Stimulated activated naive CD8-positive, alpha-beta T cell treated with anti-CD3 and anti-CD28 coated beads, Interleukin-15, Interleukin-2, amounts not matched to agents 100 U/mL and 50 U/mL, for 24 hours (primary cell): ENCODE data around the gene RIPPLY2.

Experiments
- ATAC-seq: fragments of 150-1000 bp; cut with Tn5 transposase; one replicate; pipeline ENCODE4 v1.10.0; 2021
- DNase-seq: peaks from one replicate; pipeline ENCODE4 v3.0.0; 2021

RIPPLY2 gene

DNA sequence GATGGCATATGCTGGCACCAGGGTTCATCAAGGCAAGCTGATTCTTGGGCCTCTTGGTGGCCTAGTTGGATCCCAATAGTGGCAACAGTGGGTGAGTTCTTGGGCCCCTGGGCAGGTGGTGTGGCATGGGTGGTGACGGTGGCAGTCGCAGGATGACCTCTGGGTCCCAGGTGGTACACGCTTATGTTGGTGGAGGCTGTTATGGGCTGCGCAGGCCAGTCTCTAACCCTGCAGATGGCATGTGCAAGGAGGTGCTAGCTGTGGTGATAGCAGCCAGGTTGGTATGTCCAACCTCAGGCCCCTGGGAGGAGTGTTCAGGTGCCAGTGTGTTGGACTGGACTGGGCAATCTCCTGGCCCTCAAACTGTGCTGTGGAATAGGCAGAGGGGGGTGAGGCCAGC is 52.5 kb downstream of the RIPPLY2 start:
- ATAC-seq, result no peak

More for the DNA sequence above, 52.5 kb downstream of the RIPPLY2 start:
- no peak for DNase-seq
